Keratinocyte (primary cell): ENCODE measurements around the gene APOL1. TPM values are rescaled to one million over a fixed set of nuclear protein-coding genes. Genes with fewer than 3 reads are reported as not detected.

ENCODE experiments used
- DNase-seq: peaks from one replicate; pipeline ENCODE4 v3.0.0-alpha.2; 2011; ENCODE audit warnings: low read depth, missing footprints, low spot score
- FAIRE-seq: peaks from 2 replicates; lab custom pipeline; 2011; peaks lifted over from hg19 to GRCh38; lab: Jason Lieb, UNC
- H2AFZ ChIP-seq: 2 replicates; pipeline ENCODE4 v1.6.0; 2012; ENCODE audit warnings: low read length, control low read depth, inconsistent platforms; ENCODE audit not compliant: control insufficient read depth
- H3K27ac ChIP-seq: 2 replicates; pipeline ENCODE4 v1.5.1; 2011; ENCODE audit warnings: low read length; ENCODE audit not compliant: control insufficient read depth, insufficient read depth
- H3K27me3 ChIP-seq: 3 replicates; pipeline ENCODE4 v1.6.0; 2011; ENCODE audit warnings: low read length; ENCODE audit not compliant: control insufficient read depth, insufficient read depth; ENCODE audit errors: extremely low read depth
- H3K36me3 ChIP-seq, 2 experiments: 2 replicates in 1 of 2; 3 replicates in 1 of 2; pipeline ENCODE4 v1.5.1; 2011; ENCODE audit warnings: low read length in 2 of 2, mild to moderate bottlenecking in 1 of 2; ENCODE audit not compliant: control insufficient read depth in 2 of 2, insufficient read depth in 2 of 2; ENCODE audit errors: extremely low read depth in 1 of 2
- H3K4me1 ChIP-seq: 3 replicates; pipeline ENCODE4 v1.5.1; 2011; ENCODE audit warnings: low read length; ENCODE audit not compliant: control insufficient read depth, insufficient read depth; ENCODE audit errors: extremely low read depth
- H3K4me2 ChIP-seq: 3 replicates; pipeline ENCODE4 v1.6.0; 2011; ENCODE audit warnings: low read depth, low read length; ENCODE audit not compliant: control insufficient read depth, insufficient read depth; ENCODE audit errors: extremely low read depth
- H3K4me3 ChIP-seq, 3 experiments: fragments of 200-600 bp in 1 of 3; sonication (generic) in 1 of 3; 2 replicates in 2 of 3; 3 replicates in 1 of 3; pipeline ENCODE4 v1.5.1; 2011 to 2016; ENCODE audit warnings: low read length in 3 of 3, mild to moderate bottlenecking in 3 of 3, control low read depth in 2 of 3, inconsistent platforms in 1 of 3, low read depth in 1 of 3, mixed read lengths in 1 of 3, mixed run types in 1 of 3, moderate library complexity in 1 of 3; ENCODE audit not compliant: control insufficient read depth in 2 of 3, insufficient read depth in 2 of 3; ENCODE audit errors: extremely low read depth in 1 of 3
- H3K79me2 ChIP-seq: 2 replicates; pipeline ENCODE4 v1.6.0; 2012; ENCODE audit warnings: low read length; ENCODE audit not compliant: control insufficient read depth, insufficient read depth
- H3K9ac ChIP-seq: 3 replicates; pipeline ENCODE4 v1.6.0; 2011; ENCODE audit warnings: low read length; ENCODE audit not compliant: control insufficient read depth, insufficient read depth; ENCODE audit errors: extremely low read depth
- H3K9me1 ChIP-seq: 3 replicates; pipeline ENCODE4 v1.6.0; 2011; ENCODE audit warnings: low read length; ENCODE audit not compliant: control insufficient read depth, insufficient read depth; ENCODE audit errors: extremely low read depth
- H3K9me3 ChIP-seq: 2 replicates; pipeline ENCODE4 v1.5.1; 2012; ENCODE audit warnings: low read depth, low read length; ENCODE audit not compliant: control insufficient read depth
- H4K20me1 ChIP-seq: 3 replicates; pipeline ENCODE4 v1.6.0; 2011; ENCODE audit warnings: low read length; ENCODE audit not compliant: control insufficient read depth, insufficient read depth; ENCODE audit errors: extremely low read depth
- CTCF ChIP-seq, 3 experiments: IDR thresholded peaks in 1 of 3; conservative IDR thresholded peaks in 1 of 3; optimal IDR thresholded peaks in 1 of 3; 2 replicates in 2 of 3; 3 replicates in 1 of 3; pipeline versions ENCODE3 to v1.5.1; 2011; ENCODE audit warnings: low read length in 3 of 3, mild to moderate bottlenecking in 3 of 3, moderate library complexity in 2 of 3, control low read depth in 1 of 3, inconsistent platforms in 1 of 3; ENCODE audit not compliant: insufficient read depth in 2 of 3; ENCODE audit errors: extremely low read depth in 1 of 3
- EZH2 ChIP-seq: IDR thresholded peaks from one replicate; pipeline ENCODE4 v1.6.1; 2012; ENCODE audit warnings: inconsistent platforms, mild to moderate bottlenecking, low read length, moderate library complexity
- dilution Hi-C: fragments of 300-500 bp; cut with MboI; formaldehyde crosslinking; loops from one replicate; pipeline ENCODE4 v1.7.0; 2020; ENCODE audit warnings: low sequenced_read_pairs; ENCODE audit not compliant: extremely low pct_ligation_motif_present
- polyA plus RNA-seq, 5 experiments: library from polyadenylated mRNA; depleted of rRNA in 3 of 5; stranded (reverse) in 3 of 5; stranded (forward) in 1 of 5; unstranded in 1 of 5; fragments of >200 nt; gene quantifications; 1 replicate in 1 of 5; 2 replicates in 3 of 5; 3 replicates in 1 of 5; pipeline versions ENCODE4 v1.2.1 to v1.2.3, GENCODE V29; 2011 to 2012; ENCODE audit warnings: missing spikeins in 2 of 5, low read depth in 1 of 5, low replicate concordance in 1 of 5

APOL1 gene
- polyA plus RNA-seq, 1 donor (not counting 4 experiments of a cell fraction or from before 2014, with no cell fraction given) = 3.0 TPM

GRCh38 chr22:36303115-36303467 lies 50.2 kb downstream of the APOL1 start:
- Histone ChIP-seq H3K79me2 (peaks cover 88% of the 10 kb centered on the region), H3K9ac (no peak overlapping the region), H3K27me3 (no peaks in the 10 kb centered on the region), H3K4me2 (no peak overlapping the region), H3K4me3 (no peak overlapping the region), H3K9me3 (no peaks in the 10 kb centered on the region), H2AFZ (no peak overlapping the region), H3K9me1 (no peaks in the 10 kb centered on the region), H4K20me1 (peaks cover 38% of the 10 kb centered on the region), H3K36me3 (peaks cover 83 to 86% of the 10 kb centered on the region in 2 experiments), H3K27ac (no peak overlapping the region), H3K4me1 (no peaks in the 10 kb centered on the region)
- no peak for TF ChIP-seq CTCF (optimal IDR thresholded peaks at IDR 0.05 in 1 of 3, IDR thresholded peaks at IDR 0.05 in 1 of 3, conservative IDR thresholded peaks at IDR 0.05 in 1 of 3; ENCODE audit: extremely low read depth in 1 of 3, insufficient read depth in 2 of 3, low read length in 3 of 3)
- TF ChIP-seq EZH2 = no peak
- DNase-seq (no peak), FAIRE-seq (no peak)
- dilution Hi-C loops = no loop called here

- FAIRE-seq = no peak
- peaks cover 77 to 81% of the 10 kb centered on the region in 2 experiments for H3K36me3 ChIP-seq
- TF ChIP-seq CTCF (optimal IDR thresholded peaks at IDR 0.05 in 1 of 3, IDR thresholded peaks at IDR 0.05 in 1 of 3, conservative IDR thresholded peaks at IDR 0.05 in 1 of 3; ENCODE audit: extremely low read depth in 1 of 3, insufficient read depth in 2 of 3, low read length in 3 of 3) (no peak), EZH2 (no peak)
- no peaks in the 10 kb centered on the region for H3K9me1 ChIP-seq
- H3K9ac ChIP-seq = no peak overlapping the region
- no peaks in the 10 kb centered on the region for H3K27me3 ChIP-seq
- no peak overlapping the region for H2AFZ ChIP-seq
- no peak overlapping the region for H3K27ac ChIP-seq
- H3K4me1 ChIP-seq = no peaks in the 10 kb centered on the region
- H3K9me3 ChIP-seq = no peaks in the 10 kb centered on the region
- H4K20me1 ChIP-seq = peaks cover 39% of the 10 kb centered on the region
- dilution Hi-C loops = no loop called here
- no peak for DNase-seq
- no peak overlapping the region for H3K4me2 ChIP-seq
- H3K4me3 ChIP-seq = no peak overlapping the region
- peaks cover 85% of the 10 kb centered on the region for H3K79me2 ChIP-seq
These were observed 50.9 kb downstream of the APOL1 start for GRCh38 chr22:36303874-36304273.
